Activated B cell treated with CpG ODN at 0.5 μM for 24 hours (primary cell): Measurements from ENCODE around the gene SV2B. TPM values are rescaled to one million over a fixed set of nuclear protein-coding genes. Genes with fewer than 3 reads are reported as not detected.

ENCODE experiments used
- ATAC-seq: fragments of 200-7000 bp; cut with Tn5 transposase; one replicate; pipeline ENCODE4 v1.10.0; 2021; ENCODE audit warnings: low read depth, mild to moderate bottlenecking, moderate library complexity
- CTCF ChIA-PET: fragments of 350-600 bp; sonication (Branson Sonifier 250); formaldehyde crosslinking; loops from one replicate; lab custom pipeline; 2021; ENCODE audit warnings: antibody characterized with exemption; lab: Charles Lee
- POLR2A ChIA-PET: fragments of 350-600 bp; sonication (Branson Sonifier 250); formaldehyde crosslinking; loops from one replicate; lab custom pipeline; 2021; ENCODE audit warnings: antibody characterized with exemption; lab: Charles Lee
- DNase-seq: peaks from one replicate; pipeline ENCODE4 v3.0.0; 2022
- H3K27ac Mint-ChIP-seq: one replicate; pipeline ENCODE4 v1.8.0; 2020; ENCODE audit warnings: mixed read lengths
- H3K27me3 Mint-ChIP-seq: one replicate; pipeline ENCODE4 v1.8.0; 2021; ENCODE audit warnings: mixed read lengths
- H3K36me3 Mint-ChIP-seq: one replicate; pipeline ENCODE4 v1.8.0; 2021; ENCODE audit warnings: low read depth, mixed read lengths
- H3K4me1 Mint-ChIP-seq: one replicate; pipeline ENCODE4 v1.8.0; 2021; ENCODE audit warnings: mixed read lengths
- H3K4me3 Mint-ChIP-seq: one replicate; pipeline ENCODE4 v1.8.0; 2020; ENCODE audit warnings: mild to moderate bottlenecking, mixed read lengths
- H3K9me3 Mint-ChIP-seq: one replicate; pipeline ENCODE4 v1.8.0; 2020; ENCODE audit warnings: mixed read lengths
- CTCF ChIP-seq: fragments of 200-600 bp; IDR thresholded peaks from one replicate; pipeline ENCODE4 v1.8.0; 2022; ENCODE audit warnings: antibody characterized with exemption, mild to moderate bottlenecking
- intact Hi-C: fragments of 100-400 bp; cut with micrococcal nuclease; formaldehyde crosslinking; loops from one replicate; pipeline ENCODE4 v1.15.1; 2024
- total RNA-seq: library from RNA; stranded (reverse); gene quantifications from 2 replicates; pipeline ENCODE4 v1.2.3, GENCODE V29; 2022

SV2B gene
- total RNA-seq, 1 donor from 2014 or later: not detected

GRCh38 chr15:91070872-91071271, 29.2 kb upstream of the SV2B start:
- intact Hi-C loops: no loop called here
- Mint-ChIP-seq H3K4me1 (no peaks in the 10 kb centered on the region), H3K9me3 (no peaks in the 10 kb centered on the region), H3K27me3 (peaks cover 29% of the 10 kb centered on the region), H3K27ac (no peak overlapping the region), H3K4me3 (no peak overlapping the region), H3K36me3 (no peaks in the 10 kb centered on the region)
- POLR2A ChIA-PET: no interaction called here
- DNase-seq (no peak), ATAC-seq (no peak)
- no peak for TF ChIP-seq CTCF
- CTCF ChIA-PET: no interaction called here

- ATAC-seq (no peak), DNase-seq (no peak)
- Mint-ChIP-seq H3K27ac (no peak overlapping the region), H3K36me3 (no peaks in the 10 kb centered on the region), H3K27me3 (peaks cover 21% of the 10 kb centered on the region), H3K4me1 (no peaks in the 10 kb centered on the region), H3K9me3 (no peaks in the 10 kb centered on the region), H3K4me3 (no peak overlapping the region)
- TF ChIP-seq CTCF: no peak
- ChIA-PET CTCF (no interaction called here), POLR2A (no interaction called here)
- intact Hi-C loops: no loop called here
Measured at GRCh38 chr15:91072161-91072560, 27.9 kb upstream of the SV2B start.

GRCh38 chr15:91073077-91073476, 27.0 kb upstream of the SV2B start:
- TF ChIP-seq CTCF: no peak
- CTCF ChIA-PET: no interaction called here
- DNase-seq (no peak), ATAC-seq (no peak)
- H3K4me1 Mint-ChIP-seq: no peaks in the 10 kb centered on the region
- intact Hi-C loops: no loop called here
- no peak overlapping the region for H3K4me3 Mint-ChIP-seq
- POLR2A ChIA-PET: no interaction called here
- H3K27ac Mint-ChIP-seq: no peak overlapping the region
- no peaks in the 10 kb centered on the region for H3K36me3 Mint-ChIP-seq
- no peaks in the 10 kb centered on the region for H3K9me3 Mint-ChIP-seq
- H3K27me3 Mint-ChIP-seq: peaks cover 21% of the 10 kb centered on the region

- H3K27me3 Mint-ChIP-seq: peaks cover 21% of the 10 kb centered on the region
- no peaks in the 10 kb centered on the region for H3K36me3 Mint-ChIP-seq
- no peak for TF ChIP-seq CTCF
- CTCF ChIA-PET: no interaction called here
- no peak overlapping the region for H3K27ac Mint-ChIP-seq
- H3K9me3 Mint-ChIP-seq: peaks cover 3% of the 10 kb centered on the region
- ATAC-seq (no peak), DNase-seq (no peak)
- POLR2A ChIA-PET: no interaction called here
- no peaks in the 10 kb centered on the region for H3K4me1 Mint-ChIP-seq
- no peak overlapping the region for H3K4me3 Mint-ChIP-seq
- intact Hi-C loops: no loop called here
Measured at GRCh38 chr15:91073768-91074167, 26.3 kb upstream of the SV2B start.

- H3K9me3 Mint-ChIP-seq: peaks cover 14% of the 10 kb centered on the region
- peaks cover 10% of the 10 kb centered on the region for H3K27me3 Mint-ChIP-seq
- ChIA-PET CTCF (interaction anchor here (0.6 kb wide), 1 partner anchor 130 kb away, joined by 3 read pairs; no protein-coding TSS in a partner anchor), POLR2A (no interaction called here)
- ATAC-seq (no peak), DNase-seq (no peak)
- H3K27ac Mint-ChIP-seq: no peak overlapping the region
- no peaks in the 10 kb centered on the region for H3K4me1 Mint-ChIP-seq
- no peaks in the 10 kb centered on the region for H3K36me3 Mint-ChIP-seq
- TF ChIP-seq CTCF: no peak
- no peak overlapping the region for H3K4me3 Mint-ChIP-seq
- intact Hi-C loops: no loop called here
Measured at GRCh38 chr15:91075739-91076138, 24.3 kb upstream of the SV2B start.
